Endothelial cell of umbilical vein (primary cell): ENCODE data around the gene STXBP5. TPM values are rescaled to one million over a fixed set of nuclear protein-coding genes. Genes with fewer than 3 reads are reported as not detected.

ENCODE experiments used
- BruUV-seq: library from RNA; stranded (reverse); fragments of 400-500 nt; replicated peaks from 2 replicates; lab custom pipeline; 2021; lab: Mats Ljungman, UMichigan
- CTCF ChIA-PET: fragments of 300-600, 350-600 bp; sonication (Branson Sonifier 250); formaldehyde crosslinking; loops from one replicate; lab custom pipeline; 2021; ENCODE audit warnings: antibody characterized with exemption, inconsistent platforms; lab: Charles Lee
- POLR2A ChIA-PET: fragments of 300-600, 350-600 bp; sonication (Branson Sonifier 250); formaldehyde crosslinking; loops from one replicate; lab custom pipeline; 2021; ENCODE audit warnings: antibody characterized with exemption, inconsistent platforms; lab: Charles Lee
- DNase-seq: peaks from one replicate; pipeline ENCODE4 v3.0.0-alpha.2; 2011; ENCODE audit warnings: low read depth, low spot score
- FAIRE-seq: peaks from 2 replicates; lab custom pipeline; 2011; peaks lifted over from hg19 to GRCh38; lab: Jason Lieb, UNC
- H2AFZ ChIP-seq: 2 replicates; pipeline ENCODE4 v1.6.0; 2012; ENCODE audit warnings: low read depth, low read length, control low read depth, inconsistent platforms
- H3K27ac ChIP-seq: 2 replicates; pipeline ENCODE4 v1.5.1; 2011; ENCODE audit warnings: low read depth, mild to moderate bottlenecking, control low read depth, low read length, moderate library complexity; ENCODE audit not compliant: insufficient read depth
- H3K27me3 ChIP-seq, 2 experiments: 2 replicates each; pipeline versions ENCODE4 v1.6.0 to v1.6.1; 2011; ENCODE audit warnings: low read length in 2 of 2, mixed read lengths in 1 of 2; ENCODE audit not compliant: control insufficient read depth in 2 of 2, insufficient read depth in 2 of 2
- H3K36me3 ChIP-seq, 2 experiments: 2 replicates in 1 of 2; 3 replicates in 1 of 2; pipeline ENCODE4 v1.5.1; 2011; ENCODE audit warnings: low read length in 2 of 2, mild to moderate bottlenecking in 1 of 2, moderate library complexity in 1 of 2; ENCODE audit not compliant: control insufficient read depth in 2 of 2, insufficient read depth in 2 of 2; ENCODE audit errors: extremely low read depth in 1 of 2
- H3K4me1 ChIP-seq: 3 replicates; pipeline ENCODE4 v1.5.1; 2011; ENCODE audit warnings: mild to moderate bottlenecking, low read length; ENCODE audit not compliant: control insufficient read depth, insufficient read depth; ENCODE audit errors: extremely low read depth
- H3K4me2 ChIP-seq: 2 replicates; pipeline ENCODE4 v1.6.1; 2011; ENCODE audit warnings: low read length, control low read depth, mixed read lengths; ENCODE audit not compliant: insufficient read depth
- H3K4me3 ChIP-seq, 3 experiments: fragments of 200-600 bp in 1 of 3; sonication (generic), shearing (Covaris generic) in 1 of 3; replicated peaks in 1 of 3; 2 replicates each; pipeline ENCODE4 v1.5.1; 2011 to 2016; ENCODE audit warnings: control low read depth in 3 of 3, low read length in 3 of 3, mild to moderate bottlenecking in 2 of 3, inconsistent platforms in 1 of 3, low read depth in 1 of 3, moderate library complexity in 1 of 3; ENCODE audit not compliant: insufficient read depth in 1 of 3
- H3K79me2 ChIP-seq: 2 replicates; pipeline ENCODE4 v1.6.0; 2012; ENCODE audit warnings: low read length, inconsistent platforms; ENCODE audit not compliant: control insufficient read depth, insufficient read depth
- H3K9ac ChIP-seq: replicated peaks from 2 replicates; pipeline ENCODE3; 2011; ENCODE audit warnings: low read length, control low read depth; ENCODE audit not compliant: insufficient read depth; ENCODE audit errors: extremely low read depth
- H3K9me1 ChIP-seq: replicated peaks from 3 replicates; pipeline ENCODE4 v1.6.0; 2011; ENCODE audit warnings: mild to moderate bottlenecking, low read length; ENCODE audit not compliant: control insufficient read depth, insufficient read depth; ENCODE audit errors: extremely low read depth
- H3K9me3 ChIP-seq: replicated peaks from 2 replicates; pipeline ENCODE4 v1.5.1; 2012; ENCODE audit warnings: low read length, inconsistent platforms; ENCODE audit not compliant: control insufficient read depth, insufficient read depth
- H4K20me1 ChIP-seq: replicated peaks from 2 replicates; pipeline ENCODE3; 2011; ENCODE audit warnings: mild to moderate bottlenecking, low read length; ENCODE audit not compliant: control insufficient read depth, insufficient read depth; ENCODE audit errors: extremely low read depth
- EZH2 ChIP-seq: IDR thresholded peaks from 2 replicates; pipeline ENCODE4 v1.6.1; 2012; ENCODE audit warnings: borderline replicate concordance, low read depth, mild to moderate bottlenecking, moderate library complexity, low read length, inconsistent platforms; ENCODE audit not compliant: severe bottlenecking
- FOS ChIP-seq: IDR thresholded peaks from 2 replicates; pipeline ENCODE4 v1.6.1; 2011; ENCODE audit warnings: mild to moderate bottlenecking, low read length, moderate library complexity, borderline replicate concordance; ENCODE audit not compliant: insufficient read depth
- GATA2 ChIP-seq: IDR thresholded peaks from 2 replicates; pipeline ENCODE4 v1.7.0; 2011; ENCODE audit warnings: low read depth, mild to moderate bottlenecking, moderate library complexity, mixed read lengths, low read length; ENCODE audit not compliant: insufficient read length, insufficient read depth
- JUN ChIP-seq: IDR thresholded peaks from 2 replicates; pipeline ENCODE4 v1.6.1; 2011; ENCODE audit warnings: borderline replicate concordance, low read depth; ENCODE audit not compliant: insufficient read length, insufficient read depth
- MYC ChIP-seq: IDR thresholded peaks from one replicate; pipeline ENCODE4 v1.6.1; 2011; ENCODE audit warnings: mild to moderate bottlenecking, low read depth, low read length
- POLR2A ChIP-seq: IDR thresholded peaks from 2 replicates; pipeline ENCODE4 v1.6.1; 2012; ENCODE audit warnings: low read depth, mild to moderate bottlenecking, control low read depth, low read length
- POLR2AphosphoS5 ChIP-seq: IDR thresholded peaks from 2 replicates; pipeline ENCODE4 v1.6.1; 2012; ENCODE audit warnings: low read depth, mild to moderate bottlenecking, control low read depth, low read length, moderate library complexity; ENCODE audit not compliant: insufficient read depth
- dilution Hi-C: fragments of 300-500 bp; cut with MboI; formaldehyde crosslinking; loops from one replicate; pipeline ENCODE4 v1.15.0; 2019; ENCODE audit warnings: low sequenced_read_pairs; ENCODE audit not compliant: extremely low pct_ligation_motif_present
- intact Hi-C: fragments of 100-400 bp; cut with micrococcal nuclease; formaldehyde crosslinking; loops from one replicate; pipeline ENCODE4 v1.10.0; 2022
- polyA plus RNA-seq, 4 experiments: library from polyadenylated mRNA; depleted of rRNA in 3 of 4; stranded (reverse) in 3 of 4; unstranded in 1 of 4; fragments of >200 nt; gene quantifications; 2 replicates each; pipeline versions ENCODE4 v1.2.1 to v1.2.3, GENCODE V29; 2011 to 2012; ENCODE audit warnings: missing spikeins in 1 of 4
- total RNA-seq: library from RNA; stranded (reverse); gene quantifications from 2 replicates; pipeline ENCODE4 v1.2.3, GENCODE V29; 2021
- TF ChIP-seq, protein P1 (sequence below), 2 donors: IDR thresholded peaks; 1 replicate in 1 of 2; 2 replicates in 1 of 2; pipeline ENCODE4 v1.5.1; 2011; ENCODE audit warnings: low read length in 2 of 2, mild to moderate bottlenecking in 2 of 2, moderate library complexity in 2 of 2, control low read depth in 1 of 2, inconsistent platforms in 1 of 2, low read depth in 1 of 2; ENCODE audit not compliant: insufficient read depth in 1 of 2; ENCODE audit errors: extremely low read depth in 1 of 2
- TF ChIP-seq, protein P2 (sequence below): IDR thresholded peaks from 2 replicates; pipeline ENCODE4 v1.6.1; 2011; ENCODE audit not compliant: insufficient read depth, insufficient read length

Gene STXBP5
- total and polyA plus RNA-seq, 2 donors (not counting 3 experiments of a cell fraction or from before 2014, with no cell fraction given): 7.1 to 21.8 TPM

DNA sequence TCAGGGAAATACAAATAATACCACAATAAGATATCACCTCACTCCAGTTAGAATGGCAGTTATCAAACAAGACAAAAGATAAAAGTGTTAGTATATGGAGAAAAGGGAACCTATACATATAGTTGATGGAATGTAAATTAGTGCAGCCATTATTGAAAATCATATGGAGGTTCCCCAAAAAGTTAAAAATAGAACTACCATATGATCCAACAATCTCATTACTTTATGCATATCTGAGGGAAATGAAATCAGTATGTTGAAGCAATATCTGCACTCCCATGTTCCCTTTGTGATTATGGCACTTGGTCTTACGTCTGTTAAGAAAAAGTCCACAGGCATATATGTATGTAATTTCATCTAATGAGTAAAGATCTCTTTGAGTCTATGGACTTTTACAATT is 96.9 kb downstream of the STXBP5 start:
- no peak for TF ChIP-seq GATA2
- no peak for TF ChIP-seq POLR2AphosphoS5
- TF ChIP-seq POLR2A: no peak
- TF ChIP-seq, protein P1, sequence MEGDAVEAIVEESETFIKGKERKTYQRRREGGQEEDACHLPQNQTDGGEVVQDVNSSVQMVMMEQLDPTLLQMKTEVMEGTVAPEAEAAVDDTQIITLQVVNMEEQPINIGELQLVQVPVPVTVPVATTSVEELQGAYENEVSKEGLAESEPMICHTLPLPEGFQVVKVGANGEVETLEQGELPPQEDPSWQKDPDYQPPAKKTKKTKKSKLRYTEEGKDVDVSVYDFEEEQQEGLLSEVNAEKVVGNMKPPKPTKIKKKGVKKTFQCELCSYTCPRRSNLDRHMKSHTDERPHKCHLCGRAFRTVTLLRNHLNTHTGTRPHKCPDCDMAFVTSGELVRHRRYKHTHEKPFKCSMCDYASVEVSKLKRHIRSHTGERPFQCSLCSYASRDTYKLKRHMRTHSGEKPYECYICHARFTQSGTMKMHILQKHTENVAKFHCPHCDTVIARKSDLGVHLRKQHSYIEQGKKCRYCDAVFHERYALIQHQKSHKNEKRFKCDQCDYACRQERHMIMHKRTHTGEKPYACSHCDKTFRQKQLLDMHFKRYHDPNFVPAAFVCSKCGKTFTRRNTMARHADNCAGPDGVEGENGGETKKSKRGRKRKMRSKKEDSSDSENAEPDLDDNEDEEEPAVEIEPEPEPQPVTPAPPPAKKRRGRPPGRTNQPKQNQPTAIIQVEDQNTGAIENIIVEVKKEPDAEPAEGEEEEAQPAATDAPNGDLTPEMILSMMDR (IDR thresholded peaks at IDR 0.05; ENCODE audit: extremely low read depth in 1 of 2, insufficient read depth in 1 of 2, low read depth in 1 of 2, low read length in 2 of 2): no peak
- no peak for TF ChIP-seq MYC
- no peak for TF ChIP-seq FOS
- no peak for TF ChIP-seq EZH2
- TF ChIP-seq, protein P2, sequence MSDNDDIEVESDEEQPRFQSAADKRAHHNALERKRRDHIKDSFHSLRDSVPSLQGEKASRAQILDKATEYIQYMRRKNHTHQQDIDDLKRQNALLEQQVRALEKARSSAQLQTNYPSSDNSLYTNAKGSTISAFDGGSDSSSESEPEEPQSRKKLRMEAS: no peak
- TF ChIP-seq JUN: no peak
- Histone ChIP-seq H3K4me2 (no peak overlapping the region), H3K27ac (no peak overlapping the region), H3K36me3 (peaks cover 0 to 10% of the 10 kb centered on the region in 2 experiments), H3K79me2 (no peaks in the 10 kb centered on the region), H3K4me1 (no peaks in the 10 kb centered on the region), H3K9me1 (no peaks in the 10 kb centered on the region), H3K9ac (no peak overlapping the region), H3K27me3 (no peaks in the 10 kb centered on the region), H3K4me3 (no peak overlapping the region), H4K20me1 (no peaks in the 10 kb centered on the region), H2AFZ (no peak overlapping the region), H3K9me3 (no peaks in the 10 kb centered on the region)
- no peak for FAIRE-seq
- intact Hi-C loops: no loop called here
- ChIA-PET POLR2A (no interaction called here), CTCF (no interaction called here)
- BruUV-seq: no TSS peak
- dilution Hi-C loops: no loop called here
- DNase-seq: no peak
